Neural cell (in vitro differentiated cells): Measurements from ENCODE around the gene ERC2.

Experiments
- CTCF ChIP-seq: fragments of 450-650 bp; IDR thresholded peaks from 2 replicates; pipeline ENCODE4 v1.5.1; 2014; ENCODE audit warnings: antibody characterized with exemption, mild to moderate bottlenecking, moderate library complexity; ENCODE audit not compliant: poor library complexity, severe bottlenecking
- EP300 ChIP-seq: fragments of 450-650 bp; conservative IDR thresholded peaks from 2 replicates; pipeline ENCODE4 v1.6.1; 2014; ENCODE audit warnings: antibody characterized with exemption, mild to moderate bottlenecking, moderate library complexity; ENCODE audit not compliant: poor library complexity, severe bottlenecking
- EZH2 ChIP-seq: fragments of 200-600, 300-800 bp; shearing (Covaris generic), sonication (generic); IDR thresholded peaks from 2 replicates; pipeline ENCODE4 v1.6.1; 2014; ENCODE audit warnings: antibody characterized with exemption, low read length, borderline replicate concordance, mild to moderate bottlenecking; ENCODE audit not compliant: insufficient read depth, poor library complexity, severe bottlenecking
- POLR2AphosphoS5 ChIP-seq: IDR thresholded peaks from 2 replicates; pipeline ENCODE4 v1.6.1; 2012
- RAD21 ChIP-seq: fragments of 450-650 bp; conservative IDR thresholded peaks from 2 replicates; pipeline ENCODE4 v1.6.1; 2014; ENCODE audit warnings: antibody characterized with exemption, mild to moderate bottlenecking, moderate library complexity
- TAF1 ChIP-seq: IDR thresholded peaks from 2 replicates; pipeline ENCODE4 v1.6.1; 2012; ENCODE audit warnings: low read depth

- TF ChIP-seq POLR2AphosphoS5 = no peak
- TF ChIP-seq CTCF = no peak
- no peak for TF ChIP-seq EP300
- no peak for TF ChIP-seq TAF1
- no peak for TF ChIP-seq EZH2
- TF ChIP-seq RAD21 = no peak
Observed at GRCh38 chr3:56048946-56049345, 419.3 kb downstream of the ERC2 start.
